Measurements from ENCODE around the gene SMOC1.

SMOC1 gene

GRCh38 chr14:70045844-70046535, 166.8 kb downstream of the SMOC1 start:
- peak; percentile 20 for DNase-seq (ENCODE audit: low spot score)

- DNase-seq (ENCODE audit: low spot score), result no peak
Observed at GRCh38 chr14:70047598-70048312, 168.5 kb downstream of the SMOC1 start.

GRCh38 chr14:70048313-70048654, 169.1 kb downstream of the SMOC1 start:
- no peak for DNase-seq (ENCODE audit: low spot score)

- no peak for DNase-seq (ENCODE audit: low spot score)
Observed at GRCh38 chr14:70049605-70050004, 170.4 kb downstream of the SMOC1 start.

GRCh38 chr14:70050136-70050535, 170.9 kb downstream of the SMOC1 start:
- no peak for DNase-seq (ENCODE audit: low spot score)

- no peak for DNase-seq (ENCODE audit: low spot score)
Observed at GRCh38 chr14:70052990-70053389, 173.8 kb downstream of the SMOC1 start.

- no peak for DNase-seq (ENCODE audit: low spot score)
Observed at GRCh38 chr14:70057519-70058136, 178.4 kb downstream of the SMOC1 start.

- DNase-seq (ENCODE audit: low spot score), result no peak
Observed at GRCh38 chr14:70059545-70059944, 180.3 kb downstream of the SMOC1 start.

- peak; percentile 59 for DNase-seq (ENCODE audit: low spot score)
Observed at GRCh38 chr14:70061108-70061507, 181.9 kb downstream of the SMOC1 start.

- DNase-seq (ENCODE audit: low spot score), result no peak
Observed at GRCh38 chr14:70064136-70064865, 185.1 kb downstream of the SMOC1 start.

GRCh38 chr14:70067810-70068209, 188.6 kb downstream of the SMOC1 start:
- no peak for DNase-seq (ENCODE audit: low spot score)

GRCh38 chr14:70069186-70069585, 190.0 kb downstream of the SMOC1 start:
- DNase-seq (ENCODE audit: low spot score), result no peak

GRCh38 chr14:70073924-70074566, 194.8 kb downstream of the SMOC1 start:
- peak; percentile 75 for DNase-seq (ENCODE audit: low spot score)

GRCh38 chr14:70077005-70077404, 197.8 kb downstream of the SMOC1 start:
- no peak for DNase-seq (ENCODE audit: low spot score)

GRCh38 chr14:70077720-70078119, 198.5 kb downstream of the SMOC1 start:
- no peak for DNase-seq (ENCODE audit: low spot score)

- DNase-seq (ENCODE audit: low spot score), result no peak
Observed at GRCh38 chr14:70078329-70078728, 199.1 kb downstream of the SMOC1 start.

- no peak for DNase-seq (ENCODE audit: low spot score)
Observed at GRCh38 chr14:70080076-70080475, 200.9 kb downstream of the SMOC1 start.
